NOMO-1 treated with DMSO at 0.1 percent for 48 hours (cell line): ENCODE results near the gene RBM4B.
"Not testable (repeated sequence)": the region's sequence is repeated elsewhere in the genome, so short reads cannot be mapped to it uniquely, and the experiment has no call there.

Experiments used
- DNase-seq: peaks from one replicate; lab custom pipeline; 2025; ENCODE audit not compliant: unreplicated experiment; lab: John Stamatoyannopoulos, UW

RBM4B gene

DNA sequence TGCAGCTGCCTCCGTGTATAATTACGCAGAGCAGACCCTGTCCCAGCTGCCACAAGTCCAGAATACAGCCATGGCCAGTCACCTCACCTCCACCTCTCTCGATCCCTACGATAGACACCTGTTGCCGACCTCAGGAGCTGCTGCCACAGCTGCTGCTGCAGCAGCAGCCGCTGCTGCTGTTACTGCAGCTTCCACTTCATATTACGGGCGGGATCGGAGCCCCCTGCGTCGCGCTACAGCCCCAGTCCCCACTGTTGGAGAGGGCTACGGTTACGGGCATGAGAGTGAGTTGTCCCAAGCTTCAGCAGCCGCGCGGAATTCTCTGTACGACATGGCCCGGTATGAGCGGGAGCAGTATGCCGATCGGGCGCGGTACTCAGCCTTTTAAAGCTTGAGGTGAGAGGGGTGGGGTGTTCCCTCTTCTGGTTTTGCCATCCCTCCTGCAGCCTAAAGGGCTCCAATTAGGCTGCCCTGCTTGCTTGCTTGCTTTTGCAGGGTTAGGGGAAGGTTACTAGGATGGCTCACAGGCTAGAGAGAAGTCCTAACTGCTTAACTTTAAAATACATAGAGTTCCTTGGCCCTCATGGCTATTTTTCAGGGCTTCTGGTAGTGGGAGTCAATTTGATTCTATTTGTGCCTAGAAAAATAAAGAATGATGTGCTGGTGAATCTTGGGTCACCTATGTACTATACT lies 33.8 kb downstream of the RBM4B start:
- DNase-seq = no peak

DNA sequence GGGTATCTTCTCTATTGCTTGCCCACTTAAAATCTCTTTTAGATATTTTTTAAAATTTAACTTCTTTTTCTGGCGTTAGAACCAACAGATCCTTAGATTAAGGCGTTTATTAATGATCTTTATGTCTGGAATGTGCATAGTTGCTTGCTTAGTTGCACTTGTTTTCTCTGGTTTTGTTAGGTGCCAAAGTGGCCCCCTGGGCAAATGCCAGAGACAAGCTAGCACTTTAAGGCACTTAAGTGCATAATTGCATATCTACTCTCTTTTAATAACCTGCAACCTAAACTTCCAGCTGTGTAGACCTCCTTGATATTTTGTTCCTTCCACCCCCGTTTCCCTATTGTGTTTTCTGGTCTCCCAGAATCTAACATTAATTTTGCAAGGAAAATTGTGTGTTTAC lies 35.9 kb downstream of the RBM4B start:
- no peak for DNase-seq

DNA sequence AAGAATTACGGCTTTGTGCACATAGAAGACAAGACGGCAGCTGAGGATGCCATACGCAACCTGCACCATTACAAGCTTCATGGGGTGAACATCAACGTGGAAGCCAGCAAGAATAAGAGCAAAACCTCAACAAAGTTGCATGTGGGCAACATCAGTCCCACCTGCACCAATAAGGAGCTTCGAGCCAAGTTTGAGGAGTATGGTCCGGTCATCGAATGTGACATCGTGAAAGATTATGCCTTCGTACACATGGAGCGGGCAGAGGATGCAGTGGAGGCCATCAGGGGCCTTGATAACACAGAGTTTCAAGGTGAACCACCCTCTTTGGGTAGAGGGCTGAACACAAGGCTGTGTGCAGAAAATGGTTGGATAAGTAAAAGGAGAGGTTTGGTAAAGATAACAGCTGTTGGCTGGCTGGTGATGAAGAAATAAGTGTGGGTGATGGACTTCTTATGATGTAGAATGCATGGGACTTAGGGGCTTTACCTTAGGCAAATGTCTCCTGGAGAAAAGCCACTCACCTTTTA lies 37.8 kb downstream of the RBM4B start:
- DNase-seq = not testable (repeated sequence)

DNA sequence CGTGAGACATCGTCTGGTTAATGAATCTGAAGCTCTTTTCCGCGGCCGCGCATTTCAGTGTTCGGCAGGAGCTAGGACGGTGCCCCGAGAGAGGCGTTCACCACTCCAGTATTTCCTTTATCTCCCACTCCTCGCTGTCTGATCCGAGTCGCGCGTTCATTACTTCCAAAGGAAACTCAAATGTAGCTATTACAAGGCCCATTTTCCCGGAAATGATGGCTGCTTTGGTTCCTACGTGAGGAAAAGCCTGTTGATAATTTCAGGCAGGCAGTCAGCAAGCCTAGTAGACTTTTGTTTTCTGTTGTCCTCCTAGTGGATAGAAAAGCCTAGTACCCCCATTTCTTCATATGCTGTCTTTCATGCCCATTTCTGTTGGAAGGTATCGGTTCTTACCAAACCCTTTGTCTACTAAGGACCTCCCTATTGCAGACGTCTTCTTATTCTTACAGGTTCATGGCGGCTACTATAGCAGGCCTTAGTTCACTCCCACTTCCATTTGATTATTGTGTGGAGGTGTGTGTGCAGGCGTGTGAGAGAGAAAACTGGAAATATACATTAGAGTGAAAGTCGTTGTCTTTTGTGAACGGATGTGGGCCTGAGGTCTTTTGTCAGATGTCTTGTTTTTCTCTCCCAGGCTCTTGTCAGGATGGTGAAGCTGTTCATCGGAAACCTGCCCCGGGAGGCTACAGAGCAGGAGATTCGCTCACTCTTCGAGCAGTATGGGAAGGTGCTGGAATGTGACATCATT lies 38.4 kb downstream of the RBM4B start:
- DNase-seq = peak; percentile 42

DNA sequence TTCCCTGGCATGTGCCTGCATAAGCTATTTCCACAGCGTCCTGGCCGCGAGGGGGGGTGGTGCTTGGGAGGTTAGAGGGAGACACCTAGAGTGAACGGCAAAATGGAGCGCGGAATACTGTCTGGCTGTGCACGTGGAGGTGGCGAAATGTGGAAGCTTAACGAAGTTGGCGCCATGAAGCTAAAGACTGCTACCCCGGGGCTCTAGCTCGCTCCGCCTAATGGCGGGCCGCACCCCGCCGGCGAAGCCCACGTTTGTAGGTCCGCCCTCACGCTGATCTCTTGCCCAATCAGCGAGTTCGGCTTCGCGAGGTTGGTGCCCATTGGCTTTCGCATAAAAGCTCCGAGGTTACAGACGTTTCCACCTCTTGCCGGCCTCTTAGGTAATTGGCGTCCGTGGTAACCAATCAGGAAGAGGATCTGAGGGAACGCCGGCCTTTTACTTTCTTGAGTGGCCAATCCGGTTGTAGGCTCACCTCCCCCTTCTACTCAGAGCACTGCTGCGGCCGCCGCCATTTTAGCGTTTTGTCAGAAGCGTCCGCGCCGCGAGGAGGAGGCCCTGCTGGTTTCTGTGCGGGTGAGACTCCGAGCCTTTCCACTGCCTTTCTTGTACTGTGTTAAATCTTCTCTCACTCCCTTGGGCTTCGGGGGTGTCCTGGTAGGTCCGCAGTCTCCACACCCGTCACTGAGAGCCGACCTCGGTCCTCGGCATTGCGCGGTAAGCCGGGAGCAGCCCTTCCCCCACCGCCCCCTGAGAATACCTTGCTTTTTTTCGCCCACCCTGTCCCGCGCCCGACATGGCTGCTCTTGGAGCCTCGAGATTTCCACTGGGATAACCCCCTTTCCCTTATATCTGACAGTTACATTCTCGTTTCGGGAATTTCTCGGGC lies 39.3 kb downstream of the RBM4B start, which contains the start of gene RBM4:
RBM4 (plus strand) TSS at position 527 of the 889 bp plus-strand sequence. CDS start 1,009 bp downstream, outside the sequence.
- peak; percentile 100 for DNase-seq

DNA sequence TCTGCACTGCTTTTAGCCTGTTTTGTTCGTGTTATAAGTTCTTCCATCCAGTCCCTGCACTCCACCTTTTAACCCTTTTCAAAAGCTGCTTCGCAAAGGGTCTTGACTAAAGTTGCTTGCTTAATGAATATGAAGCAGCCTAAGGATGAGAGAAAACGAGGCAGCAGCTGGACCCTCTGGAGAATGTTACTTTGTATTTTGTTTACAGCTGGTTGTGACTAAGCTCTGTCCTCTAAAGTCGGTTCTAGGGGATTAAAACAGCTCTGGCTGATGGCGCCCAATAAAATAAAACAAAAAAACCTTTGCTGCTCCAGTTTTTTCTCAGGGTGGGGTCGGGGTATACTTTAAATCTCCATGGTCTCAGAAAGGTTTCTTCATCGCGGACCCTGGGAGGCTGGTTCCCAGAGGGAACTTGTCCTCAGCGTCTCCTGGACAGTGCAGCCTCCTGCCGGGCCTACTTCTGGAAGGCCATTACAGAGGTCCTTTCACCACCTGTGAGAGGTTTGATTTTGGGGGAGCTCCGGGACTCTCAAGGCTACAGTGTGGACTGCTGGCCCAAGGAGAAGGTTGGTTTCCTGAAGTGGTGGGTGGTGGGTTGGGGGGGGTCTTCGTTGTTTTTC lies 40.0 kb downstream of the RBM4B start:
- DNase-seq = no peak

DNA sequence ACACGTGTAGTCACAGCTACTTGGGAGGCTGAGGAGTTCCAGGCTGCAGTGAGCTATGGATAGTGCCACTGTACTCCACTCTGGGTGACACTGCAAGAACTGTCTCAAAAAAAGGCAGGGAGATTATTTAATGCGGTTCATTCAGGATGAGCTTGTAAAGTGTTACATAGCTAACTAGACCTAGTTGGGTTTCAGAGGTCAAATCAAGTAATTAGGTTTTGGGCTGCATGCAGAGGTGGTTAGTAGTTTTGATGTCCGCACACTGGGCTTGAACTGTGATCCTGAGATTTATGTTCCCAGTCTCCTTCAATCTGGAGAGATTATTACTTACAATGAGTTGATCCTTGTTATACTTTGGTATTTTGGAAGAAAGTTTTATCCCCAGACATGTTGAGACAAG lies 41.3 kb downstream of the RBM4B start:
- DNase-seq = no peak

DNA sequence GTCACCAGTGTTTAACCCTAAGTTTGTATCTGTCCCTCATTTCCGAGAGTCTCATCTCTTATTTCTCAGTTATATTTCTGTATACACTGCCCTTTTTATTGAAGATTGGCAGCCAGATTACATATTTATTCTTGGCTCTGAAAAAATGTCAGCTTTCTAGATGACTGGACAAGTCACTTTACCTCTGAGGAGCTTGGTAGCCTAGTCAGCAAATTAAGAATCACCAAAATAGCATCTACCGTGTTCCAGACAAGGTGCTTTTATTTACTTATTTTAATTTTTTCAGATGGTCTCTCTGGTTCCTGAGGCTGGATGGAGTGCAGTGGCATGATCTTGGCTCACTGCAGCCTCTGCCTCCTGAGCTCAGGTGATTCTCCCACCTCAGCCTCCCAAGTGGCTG lies 44.7 kb downstream of the RBM4B start:
- DNase-seq = no peak

DNA sequence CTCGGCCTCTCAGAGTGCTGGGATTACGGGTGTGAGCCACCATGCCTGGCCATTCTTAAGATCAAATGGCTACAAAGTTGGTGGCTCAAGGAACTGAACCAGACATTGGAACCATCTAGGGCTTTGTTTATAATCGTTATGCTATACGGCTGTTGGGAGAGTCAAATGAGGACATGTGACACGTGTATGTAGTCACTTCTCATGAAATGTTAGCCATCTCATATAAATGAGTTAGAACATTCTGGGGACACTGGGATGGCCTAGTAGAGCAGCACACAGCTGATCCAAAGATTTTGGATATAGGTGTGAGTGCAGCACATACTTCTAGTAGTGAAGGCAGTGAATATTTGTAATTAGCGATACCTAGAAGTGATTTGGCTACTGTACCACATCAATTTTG lies 45.8 kb downstream of the RBM4B start:
- no peak for DNase-seq

DNA sequence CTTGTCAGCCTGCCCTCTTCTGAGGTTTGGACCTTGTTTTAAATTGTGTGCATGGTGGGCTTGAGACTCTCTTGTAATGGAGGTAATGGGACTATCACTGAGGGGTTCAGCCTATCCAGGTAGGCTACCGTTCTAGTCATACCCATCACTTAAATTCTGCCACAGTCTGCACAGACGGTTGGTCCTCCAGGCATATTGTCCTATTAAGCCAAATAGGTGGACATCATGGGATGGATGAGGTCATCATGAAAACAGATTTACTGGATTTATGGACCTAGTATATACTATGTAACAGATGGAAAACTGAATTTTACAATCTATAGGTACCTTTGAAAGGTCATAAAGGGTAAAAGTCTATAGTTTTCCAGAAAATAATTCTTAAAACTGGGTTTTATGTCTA lies 48.3 kb downstream of the RBM4B start:
- DNase-seq = no peak

DNA sequence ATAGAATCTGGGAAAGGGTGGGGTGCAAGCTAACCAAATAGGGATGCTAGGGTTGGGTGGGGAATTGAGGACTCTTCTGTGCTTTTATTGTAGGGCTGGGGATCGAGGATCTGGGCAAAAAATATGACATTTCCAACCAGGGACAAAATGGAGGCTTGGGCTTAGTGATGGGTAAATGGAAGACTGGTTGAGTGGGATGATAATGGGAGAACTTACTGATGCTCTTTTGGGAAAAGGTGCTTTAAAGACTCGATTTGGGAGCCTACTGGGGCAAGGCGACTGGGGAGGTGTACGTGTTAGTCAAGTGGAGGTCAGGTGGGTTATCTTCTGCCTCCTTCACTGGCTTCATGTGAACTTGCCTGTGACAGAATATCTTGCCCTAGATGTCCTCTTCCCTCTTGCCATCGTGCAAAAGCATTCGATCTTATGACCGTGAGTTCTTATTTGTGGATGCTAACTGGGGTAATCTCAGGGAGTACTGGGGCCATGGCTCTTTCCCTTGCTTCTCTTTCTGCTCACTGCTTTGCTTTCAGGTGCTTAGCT lies 49.6 kb downstream of the RBM4B start:
- no peak for DNase-seq

DNA sequence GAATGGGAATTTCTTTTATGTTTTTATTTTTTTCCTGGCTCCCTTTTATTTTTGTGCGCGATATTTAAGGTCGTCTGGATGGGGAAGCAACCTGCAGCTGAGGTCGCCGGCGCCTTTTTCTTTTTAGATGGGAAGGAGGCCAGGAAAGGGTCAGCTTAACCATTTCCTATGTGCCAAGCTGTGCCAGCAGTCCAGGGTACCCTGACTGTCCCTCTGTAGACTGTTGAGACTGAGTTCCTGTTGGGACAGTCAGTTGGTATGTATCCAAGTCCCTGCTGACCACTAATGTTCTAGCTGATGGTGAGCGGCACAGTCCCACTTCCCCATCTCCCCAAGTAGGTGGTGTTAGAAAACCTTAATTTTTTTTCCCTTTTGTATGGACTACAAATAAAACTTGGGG lies 50.8 kb downstream of the RBM4B start:
- no peak for DNase-seq

DNA sequence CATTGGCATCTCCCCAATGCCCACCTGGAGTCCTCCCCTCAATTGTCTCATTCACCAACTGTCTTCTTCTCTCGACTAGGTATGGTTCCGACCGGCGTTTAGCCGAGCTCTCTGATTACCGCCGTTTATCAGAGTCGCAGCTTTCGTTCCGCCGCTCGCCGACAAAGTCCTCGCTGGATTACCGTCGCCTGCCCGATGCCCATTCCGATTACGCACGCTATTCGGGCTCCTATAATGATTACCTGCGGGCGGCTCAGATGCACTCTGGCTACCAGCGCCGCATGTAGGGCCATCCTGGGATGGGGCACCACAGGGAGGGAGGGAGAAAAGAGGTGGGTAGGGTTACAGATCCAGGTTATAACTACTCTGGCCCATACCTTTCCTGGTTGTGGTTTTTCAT lies 51.3 kb downstream of the RBM4B start:
- DNase-seq = no peak

DNA sequence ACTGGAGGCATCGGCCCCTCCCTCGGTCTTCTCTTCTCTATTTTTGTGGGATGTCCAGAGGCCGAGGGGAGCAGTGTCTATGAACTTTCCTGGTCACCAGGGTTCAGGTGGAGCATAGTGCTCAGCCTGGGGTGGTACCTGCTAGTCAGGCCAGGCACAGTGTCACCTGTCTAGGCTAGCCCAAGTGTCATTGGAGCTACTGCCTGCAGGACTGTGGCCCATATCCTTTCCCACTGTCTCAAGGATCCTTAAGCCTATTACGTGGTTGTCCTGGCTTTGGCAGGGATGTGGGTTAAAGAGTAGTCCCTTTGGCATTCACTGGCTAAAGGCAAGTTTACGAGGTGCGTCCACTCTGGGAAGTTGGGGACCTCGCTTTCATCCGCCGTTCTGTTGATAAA lies 51.9 kb downstream of the RBM4B start:
- DNase-seq = no peak

DNA sequence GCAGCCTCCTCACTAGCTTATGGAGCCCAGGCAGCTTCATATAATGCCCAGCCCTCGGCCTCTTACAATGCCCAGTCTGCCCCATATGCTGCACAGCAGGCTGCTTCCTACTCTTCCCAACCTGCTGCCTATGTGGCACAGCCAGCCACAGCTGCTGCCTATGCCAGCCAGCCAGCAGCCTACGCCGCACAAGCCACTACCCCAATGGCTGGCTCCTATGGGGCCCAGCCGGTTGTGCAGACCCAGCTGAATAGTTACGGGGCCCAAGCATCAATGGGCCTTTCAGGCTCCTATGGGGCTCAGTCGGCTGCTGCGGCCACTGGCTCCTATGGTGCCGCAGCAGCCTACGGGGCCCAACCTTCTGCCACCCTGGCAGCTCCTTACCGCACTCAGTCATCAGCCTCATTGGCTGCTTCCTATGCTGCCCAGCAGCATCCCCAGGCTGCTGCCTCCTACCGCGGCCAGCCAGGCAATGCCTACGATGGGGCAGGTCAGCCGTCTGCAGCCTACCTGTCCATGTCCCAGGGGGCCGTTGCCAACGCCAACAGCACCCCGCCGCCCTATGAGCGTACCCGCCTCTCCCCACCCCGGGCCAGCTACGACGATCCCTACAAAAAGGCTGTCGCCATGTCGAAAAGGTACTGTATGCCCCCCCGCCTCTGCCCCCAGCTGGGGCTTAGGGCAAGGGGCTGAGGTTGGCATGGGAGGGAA lies 52.5 kb downstream of the RBM4B start:
- no peak for DNase-seq

DNA sequence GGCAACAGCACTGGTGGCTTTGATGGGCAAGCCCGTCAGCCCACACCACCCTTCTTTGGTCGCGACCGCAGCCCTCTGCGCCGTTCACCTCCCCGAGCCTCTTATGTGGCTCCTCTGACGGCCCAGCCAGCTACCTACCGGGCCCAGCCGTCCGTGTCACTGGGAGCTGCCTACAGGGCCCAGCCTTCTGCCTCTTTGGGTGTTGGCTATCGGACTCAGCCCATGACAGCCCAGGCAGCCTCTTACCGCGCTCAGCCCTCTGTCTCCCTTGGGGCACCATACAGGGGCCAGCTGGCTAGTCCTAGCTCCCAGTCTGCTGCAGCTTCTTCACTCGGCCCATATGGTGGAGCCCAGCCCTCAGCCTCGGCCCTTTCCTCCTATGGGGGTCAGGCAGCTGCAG lies 53.2 kb downstream of the RBM4B start:
- DNase-seq = no peak

DNA sequence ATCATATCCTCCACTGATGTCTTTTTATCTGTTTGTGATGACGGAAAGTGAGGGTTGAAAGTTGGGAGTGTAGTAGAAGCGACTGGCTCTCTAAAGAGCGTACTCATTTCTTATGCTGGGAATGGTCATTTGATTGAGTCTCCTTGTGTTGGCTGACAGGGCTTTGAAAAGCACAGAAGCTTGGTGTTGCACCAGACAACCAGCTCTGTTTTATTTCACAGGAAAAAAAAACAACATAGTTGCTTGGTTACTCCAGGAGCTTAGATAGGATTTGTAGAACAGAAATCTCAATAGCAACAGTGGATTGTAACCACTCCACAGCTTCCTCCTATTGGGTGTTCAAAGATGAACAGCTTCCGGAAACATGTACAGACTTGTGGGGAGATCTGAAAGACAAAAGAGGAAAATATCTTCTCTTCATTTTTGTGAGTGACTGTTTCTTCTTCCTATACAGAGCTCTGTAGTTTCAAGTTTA lies 58.6 kb downstream of the RBM4B start:
- DNase-seq = peak; percentile 94

DNA sequence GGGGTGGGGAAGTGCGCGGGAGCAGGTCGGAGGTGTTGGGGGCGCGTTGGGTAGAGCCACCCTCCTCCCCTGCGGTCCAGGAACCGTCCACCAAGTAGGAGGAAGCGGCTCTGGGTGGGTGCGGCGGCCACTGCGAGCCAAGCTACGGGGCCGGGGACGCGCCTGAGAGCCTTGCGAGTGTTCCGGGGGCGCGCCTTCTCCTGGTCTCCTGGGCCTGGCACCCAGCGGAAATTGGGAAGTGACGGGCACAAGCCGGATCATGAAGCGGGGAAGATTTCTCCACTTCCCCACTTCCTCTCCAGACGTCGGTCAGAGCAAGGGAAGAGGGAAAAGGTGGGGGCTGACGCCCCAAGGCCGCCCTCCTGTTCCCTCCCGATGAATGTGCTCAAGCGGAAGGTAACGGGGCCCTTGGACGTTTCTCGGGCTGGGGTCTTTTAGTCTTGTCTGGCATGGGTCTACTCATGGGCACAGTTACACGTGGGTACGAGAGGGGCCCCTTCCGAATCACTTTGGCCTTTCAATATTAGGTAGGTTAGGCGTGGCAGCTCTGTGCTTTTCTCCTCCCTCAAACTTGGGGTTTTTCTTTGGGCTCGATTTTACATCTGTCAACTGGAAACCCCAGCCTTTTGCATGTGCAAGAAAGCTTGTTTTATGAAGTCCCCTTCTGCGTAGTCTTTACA lies 60.4 kb downstream of the RBM4B start:
- peak; percentile 57 for DNase-seq
